Measurements from ENCODE around the gene ATP1A4.

DNA sequence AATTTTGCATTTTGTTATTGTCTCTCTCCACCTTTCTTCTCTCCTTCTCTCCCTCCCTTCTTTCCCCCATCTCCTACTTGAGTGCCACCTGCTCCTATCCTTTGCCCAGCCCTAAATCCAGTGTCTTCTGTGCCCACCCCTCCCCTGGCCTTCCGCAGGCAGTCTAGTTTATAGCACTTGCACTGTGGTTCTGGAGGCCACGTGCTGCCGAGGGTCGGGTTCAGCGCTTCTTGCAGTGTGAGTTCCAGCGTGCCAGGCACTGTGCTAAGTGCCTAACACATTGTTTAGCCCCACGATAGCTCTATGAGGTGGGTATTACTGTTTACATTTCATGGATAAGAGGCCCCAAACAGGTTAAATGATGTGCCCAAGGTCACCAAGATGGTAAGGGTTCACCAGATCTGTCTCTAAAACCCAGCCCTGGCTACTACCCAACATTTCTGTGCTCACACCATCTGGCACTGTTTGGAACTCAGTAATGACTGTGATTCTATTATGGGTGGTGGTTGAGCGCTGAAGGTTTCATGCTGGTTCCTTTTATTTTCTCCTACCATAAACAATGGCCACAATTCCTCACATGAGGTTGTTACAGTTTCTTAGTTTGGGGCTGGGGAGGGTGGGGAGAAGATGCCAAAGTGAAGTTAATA lies 14.1 kb upstream of the ATP1A4 start:
- TF ChIP-seq, protein P1, sequence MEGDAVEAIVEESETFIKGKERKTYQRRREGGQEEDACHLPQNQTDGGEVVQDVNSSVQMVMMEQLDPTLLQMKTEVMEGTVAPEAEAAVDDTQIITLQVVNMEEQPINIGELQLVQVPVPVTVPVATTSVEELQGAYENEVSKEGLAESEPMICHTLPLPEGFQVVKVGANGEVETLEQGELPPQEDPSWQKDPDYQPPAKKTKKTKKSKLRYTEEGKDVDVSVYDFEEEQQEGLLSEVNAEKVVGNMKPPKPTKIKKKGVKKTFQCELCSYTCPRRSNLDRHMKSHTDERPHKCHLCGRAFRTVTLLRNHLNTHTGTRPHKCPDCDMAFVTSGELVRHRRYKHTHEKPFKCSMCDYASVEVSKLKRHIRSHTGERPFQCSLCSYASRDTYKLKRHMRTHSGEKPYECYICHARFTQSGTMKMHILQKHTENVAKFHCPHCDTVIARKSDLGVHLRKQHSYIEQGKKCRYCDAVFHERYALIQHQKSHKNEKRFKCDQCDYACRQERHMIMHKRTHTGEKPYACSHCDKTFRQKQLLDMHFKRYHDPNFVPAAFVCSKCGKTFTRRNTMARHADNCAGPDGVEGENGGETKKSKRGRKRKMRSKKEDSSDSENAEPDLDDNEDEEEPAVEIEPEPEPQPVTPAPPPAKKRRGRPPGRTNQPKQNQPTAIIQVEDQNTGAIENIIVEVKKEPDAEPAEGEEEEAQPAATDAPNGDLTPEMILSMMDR (IDR thresholded peaks at IDR 0.05), result no peak
- TF ChIP-seq, protein P2, sequence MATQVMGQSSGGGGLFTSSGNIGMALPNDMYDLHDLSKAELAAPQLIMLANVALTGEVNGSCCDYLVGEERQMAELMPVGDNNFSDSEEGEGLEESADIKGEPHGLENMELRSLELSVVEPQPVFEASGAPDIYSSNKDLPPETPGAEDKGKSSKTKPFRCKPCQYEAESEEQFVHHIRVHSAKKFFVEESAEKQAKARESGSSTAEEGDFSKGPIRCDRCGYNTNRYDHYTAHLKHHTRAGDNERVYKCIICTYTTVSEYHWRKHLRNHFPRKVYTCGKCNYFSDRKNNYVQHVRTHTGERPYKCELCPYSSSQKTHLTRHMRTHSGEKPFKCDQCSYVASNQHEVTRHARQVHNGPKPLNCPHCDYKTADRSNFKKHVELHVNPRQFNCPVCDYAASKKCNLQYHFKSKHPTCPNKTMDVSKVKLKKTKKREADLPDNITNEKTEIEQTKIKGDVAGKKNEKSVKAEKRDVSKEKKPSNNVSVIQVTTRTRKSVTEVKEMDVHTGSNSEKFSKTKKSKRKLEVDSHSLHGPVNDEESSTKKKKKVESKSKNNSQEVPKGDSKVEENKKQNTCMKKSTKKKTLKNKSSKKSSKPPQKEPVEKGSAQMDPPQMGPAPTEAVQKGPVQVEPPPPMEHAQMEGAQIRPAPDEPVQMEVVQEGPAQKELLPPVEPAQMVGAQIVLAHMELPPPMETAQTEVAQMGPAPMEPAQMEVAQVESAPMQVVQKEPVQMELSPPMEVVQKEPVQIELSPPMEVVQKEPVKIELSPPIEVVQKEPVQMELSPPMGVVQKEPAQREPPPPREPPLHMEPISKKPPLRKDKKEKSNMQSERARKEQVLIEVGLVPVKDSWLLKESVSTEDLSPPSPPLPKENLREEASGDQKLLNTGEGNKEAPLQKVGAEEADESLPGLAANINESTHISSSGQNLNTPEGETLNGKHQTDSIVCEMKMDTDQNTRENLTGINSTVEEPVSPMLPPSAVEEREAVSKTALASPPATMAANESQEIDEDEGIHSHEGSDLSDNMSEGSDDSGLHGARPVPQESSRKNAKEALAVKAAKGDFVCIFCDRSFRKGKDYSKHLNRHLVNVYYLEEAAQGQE (IDR thresholded peaks at IDR 0.05; ENCODE audit: insufficient read depth in 1 of 2, low read depth in 2 of 2, low read length in 1 of 2), result no peak

All from Panc1 (cell line).